GM19035 (cell line): ENCODE results near the gene IL4I1.

Source experiments
- ATAC-seq: cut with Tn5 transposase; IDR thresholded peaks from one replicate; pipeline ENCODE4 v1.9.1; 2021; ENCODE audit not compliant: unreplicated experiment

The IL4I1 gene

GRCh38 chr19:49895566-49896297 lies 955 bp downstream of the IL4I1 start:
- no peak for ATAC-seq

DNA sequence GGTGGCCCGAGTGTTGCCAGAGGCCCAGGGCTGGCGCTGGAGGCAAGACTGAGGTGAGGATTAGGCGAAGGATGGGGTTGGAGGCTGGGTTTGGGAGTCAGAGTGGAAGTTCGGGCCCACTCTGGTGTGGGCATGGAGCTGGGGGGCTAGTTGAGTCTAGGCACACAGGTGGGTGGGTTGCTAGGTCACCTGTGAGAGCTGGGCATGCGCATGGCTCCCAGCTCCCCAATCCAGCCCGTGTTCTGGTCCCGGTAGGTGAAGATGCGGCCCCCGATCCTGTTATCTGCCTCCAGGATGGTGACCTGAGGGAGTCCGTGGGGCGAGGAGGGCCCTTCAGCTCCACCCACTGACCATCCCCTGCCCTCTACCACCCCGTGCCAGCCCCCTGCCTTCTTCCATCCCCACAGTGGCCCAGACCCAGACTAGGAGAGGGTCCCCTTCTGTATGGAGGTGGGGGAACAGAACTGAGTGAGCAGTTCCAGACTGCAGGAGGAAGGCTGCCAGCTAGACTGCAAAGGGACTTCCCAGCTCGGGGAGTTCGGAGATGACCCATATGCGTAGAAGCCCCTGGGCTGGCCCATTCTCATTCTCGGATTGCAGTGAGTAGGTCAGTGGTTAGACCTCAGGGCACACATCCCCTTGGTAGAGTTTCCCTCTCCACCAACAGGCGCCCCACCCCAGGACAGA lies 1.7 kb downstream of the IL4I1 start:
- no peak for ATAC-seq

DNA sequence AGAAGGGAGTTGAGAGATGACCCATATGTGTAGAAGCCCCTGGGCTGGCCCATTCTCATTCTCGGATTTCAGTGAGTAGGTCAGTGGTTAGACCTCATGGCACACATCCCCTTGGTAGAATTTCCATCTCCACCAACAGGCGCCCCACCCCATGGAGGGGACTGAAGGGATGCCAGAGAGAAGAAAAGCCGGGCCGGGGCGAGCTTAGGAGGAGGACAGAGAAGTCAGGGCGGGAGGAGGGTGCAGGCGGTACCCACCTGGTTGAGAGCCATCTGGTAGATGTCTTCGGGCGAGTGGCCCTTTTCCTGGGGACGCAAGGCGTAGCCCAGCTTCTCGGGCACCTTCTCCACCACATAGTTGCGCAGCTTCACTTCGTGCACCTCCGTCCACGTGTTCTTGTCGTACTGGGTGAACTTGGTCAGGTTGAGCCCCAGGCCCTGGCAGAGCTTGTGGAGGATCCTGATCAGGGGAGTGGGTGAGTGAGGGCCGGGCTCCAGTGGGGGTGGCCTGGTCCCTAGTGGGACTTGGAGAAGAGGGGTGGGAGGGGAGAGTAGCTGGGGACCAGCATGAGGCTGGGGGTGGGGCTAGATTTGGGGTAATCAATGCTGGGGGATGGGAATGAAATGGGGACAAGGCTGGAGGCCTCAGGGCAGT lies 2.5 kb downstream of the IL4I1 start:
- ATAC-seq: no peak

DNA sequence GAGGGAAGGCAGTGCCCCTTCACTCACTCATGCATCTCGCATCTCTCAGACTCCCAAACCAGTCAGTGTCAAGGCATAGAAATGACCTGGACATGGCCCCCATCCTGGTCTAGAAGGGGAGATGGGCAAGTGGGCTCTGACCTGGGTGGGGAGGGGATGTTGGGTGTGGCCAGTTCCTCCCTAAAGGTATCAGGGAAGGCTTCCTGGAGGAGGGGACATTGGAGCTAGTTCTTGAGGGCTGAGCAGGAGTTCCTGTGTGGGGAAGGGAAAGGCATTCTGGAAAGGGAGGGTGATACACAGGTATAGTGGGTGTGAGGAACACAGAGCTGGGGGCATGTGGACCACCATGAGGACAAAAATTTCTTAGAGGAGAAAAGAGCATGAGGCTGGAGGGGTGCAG lies 4.0 kb downstream of the IL4I1 start:
- no peak for ATAC-seq

DNA sequence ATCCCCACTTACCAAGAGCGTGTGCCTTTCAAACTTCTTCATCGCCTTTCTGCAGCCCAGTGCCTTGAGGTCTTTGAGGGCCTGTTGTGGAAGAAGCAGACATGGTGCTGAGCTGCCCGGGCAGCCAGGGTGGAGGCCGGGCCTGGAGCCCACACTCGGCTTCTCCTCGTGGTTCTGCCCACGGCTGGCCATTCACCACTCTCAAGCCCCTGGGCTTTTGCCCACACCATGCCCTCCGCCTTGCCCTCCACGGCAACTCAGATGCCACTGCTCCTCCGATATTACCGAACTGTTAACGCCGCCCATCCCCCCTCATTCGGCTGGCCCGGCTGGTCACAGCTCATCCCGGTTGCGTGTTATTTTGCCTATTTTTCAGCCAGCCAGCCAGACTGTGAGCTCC lies 5.3 kb downstream of the IL4I1 start:
- no peak for ATAC-seq

DNA sequence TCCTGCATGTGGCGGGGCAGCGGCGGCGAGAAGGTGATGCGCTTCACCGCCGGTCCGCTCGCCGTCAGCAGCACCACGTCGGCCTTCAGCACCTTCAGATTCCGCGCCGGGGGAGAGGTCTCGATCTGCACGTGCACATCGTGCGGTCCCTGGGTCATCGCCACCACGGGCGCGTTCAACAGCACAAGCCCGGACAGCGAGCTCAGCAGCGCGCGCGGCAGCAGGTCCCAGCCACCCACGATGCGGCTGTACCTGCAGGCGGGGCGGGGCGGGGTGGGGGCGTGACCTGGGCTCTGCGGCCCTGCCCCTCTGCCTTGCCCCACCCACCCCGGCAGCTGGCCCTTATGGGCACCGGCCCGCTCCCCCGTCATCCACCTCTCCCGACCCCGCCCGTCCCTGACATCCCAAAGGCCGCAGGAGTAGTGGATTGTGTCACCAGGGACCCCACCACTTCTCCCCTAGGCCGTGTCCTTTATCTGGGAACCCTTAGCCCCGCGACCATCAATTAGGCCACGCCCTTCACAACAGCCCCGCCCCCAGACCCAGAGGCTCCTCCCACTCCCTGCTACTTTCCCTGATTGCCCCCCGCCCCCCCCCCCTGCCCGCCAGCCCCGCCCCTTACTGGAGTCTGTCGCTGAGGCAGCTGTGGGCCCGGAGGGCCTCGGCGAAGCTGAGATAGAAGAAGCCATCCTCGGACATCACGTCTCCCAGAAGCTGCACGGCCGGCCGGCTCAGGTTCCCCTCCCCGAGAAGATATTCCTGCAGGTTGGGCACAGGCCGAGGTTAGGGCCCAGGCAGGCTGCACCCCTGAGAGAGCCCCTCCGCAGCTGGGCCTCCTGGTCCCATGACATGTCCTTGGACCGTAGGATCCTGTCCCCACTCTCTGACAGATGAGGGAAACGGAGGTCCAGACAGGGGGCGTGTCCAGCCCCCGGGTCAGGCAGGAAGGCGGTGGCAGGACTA lies 6.1 kb downstream of the IL4I1 start:
- no peak for ATAC-seq

GRCh38 chr19:49889687-49890348 lies 6.9 kb downstream of the IL4I1 start:
- no peak for ATAC-seq

- no peak for ATAC-seq
These were observed 7.5 kb downstream of the IL4I1 start for GRCh38 chr19:49889038-49889686.

GRCh38 chr19:49888510-49888824 lies 8.2 kb downstream of the IL4I1 start:
- ATAC-seq: no peak

GRCh38 chr19:49887665-49888509 lies 8.8 kb downstream of the IL4I1 start:
- ATAC-seq: no peak

DNA sequence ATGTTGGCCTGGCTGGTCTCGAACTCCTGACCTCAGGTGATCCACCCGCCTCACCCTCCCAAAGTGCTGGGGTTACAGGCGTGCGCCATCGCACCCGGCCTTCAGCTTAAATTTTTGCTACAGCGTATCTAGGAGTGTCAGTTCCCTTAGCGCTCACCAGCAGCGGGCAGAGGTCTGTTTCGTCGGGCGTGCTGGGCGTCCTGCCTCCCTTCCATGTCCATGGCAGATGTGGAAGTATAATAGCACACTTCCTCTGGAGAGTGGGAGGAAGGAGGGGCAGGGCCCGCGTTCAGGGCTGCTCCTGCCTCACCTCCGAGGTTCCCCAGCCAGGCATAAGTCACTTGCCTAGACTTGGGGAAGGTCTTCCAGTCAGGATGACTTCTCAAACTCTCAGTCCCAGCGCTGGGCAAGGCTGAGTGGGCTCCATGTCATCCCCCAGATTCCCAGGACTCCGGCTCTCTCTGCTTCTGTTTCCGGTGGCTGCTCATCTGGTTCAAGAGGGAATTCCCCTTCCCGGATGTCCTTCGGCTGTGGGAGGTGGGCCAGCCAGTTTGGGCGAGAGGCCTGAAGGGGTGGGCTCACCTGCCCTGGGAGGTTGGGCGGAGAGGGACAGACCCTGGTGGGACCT lies 9.5 kb downstream of the IL4I1 start:
- no peak for ATAC-seq

- ATAC-seq: no peak
These were observed 11.9 kb downstream of the IL4I1 start for GRCh38 chr19:49884760-49885159.

- ATAC-seq: no peak
These were observed 12.6 kb downstream of the IL4I1 start for GRCh38 chr19:49884109-49884508.

GRCh38 chr19:49883094-49883493 lies 13.6 kb downstream of the IL4I1 start:
- no peak for ATAC-seq

DNA sequence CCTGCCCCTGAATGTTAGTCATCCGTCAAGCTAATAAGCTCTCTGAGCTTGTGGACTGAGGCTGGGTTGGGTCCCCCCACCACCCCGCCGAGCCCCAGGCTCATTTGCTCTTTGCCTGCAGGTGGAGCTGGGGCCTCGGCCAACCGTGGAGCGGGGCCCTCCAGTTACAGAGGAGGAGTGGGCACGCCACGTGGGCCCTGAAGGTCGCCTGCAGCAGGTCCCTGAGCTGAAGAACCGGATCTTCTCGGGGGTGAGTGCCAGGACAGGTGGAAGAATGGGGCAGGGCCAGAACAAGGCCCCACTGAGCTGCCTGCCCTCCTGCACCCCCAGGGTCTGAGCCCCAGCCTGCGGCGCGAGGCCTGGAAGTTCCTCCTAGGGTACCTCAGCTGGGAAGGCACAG lies 14.0 kb downstream of the IL4I1 start:
- no peak for ATAC-seq

GRCh38 chr19:49881672-49882394 lies 14.9 kb downstream of the IL4I1 start:
- ATAC-seq: no peak

DNA sequence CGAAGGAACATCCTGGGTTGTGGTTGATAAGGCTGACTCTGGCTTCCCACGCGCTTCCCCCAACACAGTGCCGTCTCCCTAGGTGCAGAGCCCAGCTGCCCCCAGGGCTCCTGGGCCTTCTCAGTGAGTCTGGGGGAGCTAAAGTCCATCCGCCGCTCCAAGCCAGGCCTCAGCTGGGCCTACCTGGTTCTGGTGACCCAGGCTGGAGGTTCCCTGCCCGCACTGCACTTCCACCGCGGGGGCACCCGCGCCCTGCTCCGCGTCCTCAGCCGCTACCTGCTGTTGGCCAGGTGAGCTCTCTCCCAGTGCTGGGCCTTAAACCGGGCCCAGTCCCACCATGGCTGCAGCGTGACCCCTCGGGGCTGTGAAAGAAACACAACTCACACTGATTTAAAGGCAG lies 15.5 kb downstream of the IL4I1 start:
- no peak for ATAC-seq

GRCh38 chr19:49880162-49880869 lies 16.4 kb downstream of the IL4I1 start:
- no peak for ATAC-seq
